Fibroblast of skin of right biceps (primary cell): ENCODE measurements around the gene RFT1.
A peak's percentile ranks its signal among the peaks of the same experiment; 100 is the strongest.

ENCODE experiments used
- DNase-seq: peaks from one replicate; pipeline ENCODE4 v3.0.0-alpha.2; 2013

RFT1 gene

GRCh38 chr3:53122933-53123305, 7.3 kb downstream of the RFT1 start:
- DNase-seq = no peak

GRCh38 chr3:53122255-53122932, 7.8 kb downstream of the RFT1 start:
- no peak for DNase-seq

DNA sequence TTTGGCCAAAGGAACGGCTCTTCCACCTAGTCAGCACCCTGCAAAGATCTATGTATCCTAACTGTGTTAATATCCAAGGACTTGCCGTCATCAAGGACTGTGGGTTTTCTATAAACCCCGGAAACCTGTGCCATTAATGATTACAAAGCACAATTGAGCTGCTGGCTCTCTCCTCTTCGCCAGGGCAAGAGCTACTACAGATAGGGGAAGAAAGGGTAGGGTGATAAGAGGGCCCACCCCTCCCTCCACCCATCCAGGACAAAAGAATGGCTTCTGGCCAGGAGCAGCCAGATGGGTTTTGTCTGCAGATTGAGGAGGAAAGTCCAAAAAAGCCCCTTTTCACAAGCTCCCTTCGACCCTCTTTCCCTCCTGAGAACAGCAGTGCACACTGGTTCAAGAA, 9.9 kb downstream of the RFT1 start:
- DNase-seq = no peak

DNA sequence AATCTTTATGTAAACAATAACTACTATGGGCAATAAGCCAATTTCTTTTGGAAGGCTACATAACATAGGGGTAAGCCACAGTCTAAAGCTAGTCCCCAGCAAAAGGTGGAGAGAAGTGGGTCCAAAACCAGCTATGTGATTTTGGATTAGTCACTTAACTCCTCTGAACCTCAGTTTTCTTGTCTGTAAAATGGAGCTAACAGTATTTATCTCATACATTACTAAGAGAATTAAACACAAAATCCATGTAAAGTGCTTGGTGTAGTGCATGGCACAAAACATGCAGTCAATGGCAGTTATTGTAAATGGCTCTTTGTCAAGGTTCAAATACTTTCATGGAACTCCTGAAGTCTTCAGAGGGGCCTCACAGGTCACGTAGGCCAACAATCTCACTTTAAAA, 13.3 kb downstream of the RFT1 start:
- no peak for DNase-seq

DNA sequence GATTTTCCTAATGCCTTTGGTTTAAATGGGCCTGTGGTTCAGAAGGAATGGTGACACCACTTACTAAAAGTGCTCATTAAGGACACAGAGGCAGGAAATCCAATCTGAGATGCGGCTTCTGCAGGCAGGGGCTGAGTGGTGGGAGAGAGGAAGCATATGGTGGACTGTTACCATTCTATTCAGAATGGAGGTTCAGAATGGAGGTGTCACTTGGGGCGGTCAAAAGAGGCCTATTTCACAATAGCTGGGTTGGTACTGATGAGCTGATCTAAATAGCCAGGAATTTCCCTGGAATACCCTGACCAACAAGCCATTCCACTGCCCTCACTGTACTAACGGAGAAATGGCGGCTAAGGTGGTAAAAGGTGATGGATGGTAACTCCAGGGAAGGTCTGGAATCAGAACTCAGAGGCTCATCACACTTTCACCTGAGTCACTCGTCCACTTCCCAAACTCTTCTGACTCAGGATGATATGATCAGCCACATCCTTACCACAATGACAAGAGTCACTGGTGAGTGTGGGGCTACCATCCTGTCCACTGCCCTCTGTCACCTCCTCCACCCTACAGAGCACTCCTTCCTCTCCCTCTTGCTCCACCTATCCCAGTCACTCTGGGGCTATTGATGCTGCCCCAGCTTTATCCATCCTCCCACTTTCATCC, 15.7 kb downstream of the RFT1 start:
- peak; percentile 41 for DNase-seq

DNA sequence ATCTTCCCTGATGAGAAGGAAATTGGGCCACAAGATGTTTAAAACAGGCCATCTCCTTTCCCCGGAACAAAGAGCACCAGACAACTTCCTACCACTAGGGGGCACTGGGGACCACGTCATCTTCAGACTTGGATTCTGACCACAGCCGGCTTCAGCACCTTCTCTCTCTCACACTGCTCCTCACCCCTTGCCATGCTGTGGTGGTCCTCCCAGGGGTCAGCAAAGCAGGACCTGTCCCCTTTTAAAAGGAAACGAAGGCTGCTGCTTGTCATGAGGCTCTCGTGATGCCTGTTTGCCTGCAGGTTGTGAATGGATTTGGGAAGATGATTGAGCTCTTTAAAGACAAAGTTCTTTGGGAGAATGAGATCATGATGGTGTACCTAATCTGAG, 16.2 kb downstream of the RFT1 start:
- DNase-seq = peak; percentile 71

GRCh38 chr3:53113293-53114010, 16.8 kb downstream of the RFT1 start:
- DNase-seq = no peak

GRCh38 chr3:53111822-53112221, 18.4 kb downstream of the RFT1 start:
- DNase-seq = no peak

DNA sequence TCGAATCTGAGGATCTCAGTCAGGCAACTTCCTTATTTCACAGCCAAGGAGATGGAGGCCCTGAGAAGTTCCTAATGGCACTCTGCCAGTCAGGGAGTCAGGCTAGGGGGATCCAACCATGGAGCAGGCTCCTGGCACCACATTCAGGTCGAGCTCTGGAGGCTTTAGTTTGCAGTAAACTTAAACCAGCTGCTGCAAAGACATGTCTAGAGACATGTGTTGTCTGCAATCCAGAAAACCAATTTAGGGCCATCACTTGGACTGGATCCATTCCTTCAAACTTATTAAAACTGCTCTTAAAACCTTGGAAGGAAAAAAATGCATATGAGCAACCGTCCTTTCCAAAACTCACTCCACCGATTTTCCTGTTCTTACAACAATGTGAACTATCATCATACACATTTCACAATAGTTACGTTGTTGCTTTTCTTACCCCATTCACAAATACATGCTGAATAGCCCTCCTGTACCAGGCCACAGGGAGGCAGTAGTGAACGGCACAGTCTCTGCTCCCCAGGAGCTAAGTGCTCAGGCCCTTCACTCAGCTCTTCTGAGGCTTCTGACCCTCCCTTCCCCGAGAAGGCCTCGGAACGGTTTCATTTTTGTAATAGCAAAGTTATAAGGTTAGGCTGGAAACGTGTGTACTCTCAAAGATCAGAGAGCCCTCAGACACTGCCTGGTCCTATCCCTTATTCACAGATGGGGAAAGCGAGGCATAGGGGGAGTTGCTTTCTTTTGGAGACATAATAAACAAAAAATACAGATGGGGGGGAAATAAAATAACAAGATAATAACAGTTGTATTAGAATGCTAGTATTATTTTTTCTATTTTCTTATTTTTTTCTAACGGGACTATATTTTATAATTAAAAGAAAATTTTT, 20.1 kb downstream of the RFT1 start:
- peak; percentile 62 for DNase-seq

DNA sequence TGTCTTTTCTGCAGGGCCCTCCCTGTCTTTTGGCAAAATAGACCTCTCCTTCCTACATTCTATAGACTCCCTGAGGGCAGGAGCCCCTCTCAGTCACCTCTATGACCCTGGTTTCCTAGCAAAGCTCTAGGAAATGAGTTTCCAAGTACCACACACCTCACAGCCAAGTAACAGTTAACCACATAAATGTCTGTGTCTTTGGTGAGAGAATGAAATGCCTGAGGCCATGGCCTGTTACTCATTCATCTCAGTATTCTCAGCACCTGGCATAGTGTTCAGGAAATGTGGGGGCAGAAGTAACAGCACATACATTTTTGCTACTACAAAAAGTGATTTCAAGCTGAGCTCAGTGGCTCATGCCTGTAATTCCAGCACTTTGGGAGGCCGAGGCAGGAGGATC, 21.0 kb downstream of the RFT1 start:
- peak; percentile 66 for DNase-seq

DNA sequence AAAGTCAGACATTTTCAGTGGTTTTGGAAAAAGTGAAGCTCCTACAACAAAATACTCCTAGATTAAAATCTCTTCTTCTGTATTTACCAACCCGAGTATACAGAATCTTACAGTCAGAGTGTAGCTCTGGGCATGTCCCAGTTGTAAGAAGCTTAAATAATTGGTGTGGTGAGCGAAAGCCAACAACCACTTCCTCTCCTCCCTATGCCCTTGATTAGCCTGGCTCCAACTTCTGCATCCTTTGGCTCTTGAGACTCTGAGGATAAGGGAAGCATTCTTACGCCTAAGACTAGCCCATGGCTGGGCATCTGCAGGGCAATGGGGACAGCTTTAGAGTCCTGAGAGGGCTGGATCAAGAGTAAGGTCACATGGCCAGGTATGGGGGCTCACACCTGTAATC, 25.5 kb downstream of the RFT1 start:
- DNase-seq = no peak

DNA sequence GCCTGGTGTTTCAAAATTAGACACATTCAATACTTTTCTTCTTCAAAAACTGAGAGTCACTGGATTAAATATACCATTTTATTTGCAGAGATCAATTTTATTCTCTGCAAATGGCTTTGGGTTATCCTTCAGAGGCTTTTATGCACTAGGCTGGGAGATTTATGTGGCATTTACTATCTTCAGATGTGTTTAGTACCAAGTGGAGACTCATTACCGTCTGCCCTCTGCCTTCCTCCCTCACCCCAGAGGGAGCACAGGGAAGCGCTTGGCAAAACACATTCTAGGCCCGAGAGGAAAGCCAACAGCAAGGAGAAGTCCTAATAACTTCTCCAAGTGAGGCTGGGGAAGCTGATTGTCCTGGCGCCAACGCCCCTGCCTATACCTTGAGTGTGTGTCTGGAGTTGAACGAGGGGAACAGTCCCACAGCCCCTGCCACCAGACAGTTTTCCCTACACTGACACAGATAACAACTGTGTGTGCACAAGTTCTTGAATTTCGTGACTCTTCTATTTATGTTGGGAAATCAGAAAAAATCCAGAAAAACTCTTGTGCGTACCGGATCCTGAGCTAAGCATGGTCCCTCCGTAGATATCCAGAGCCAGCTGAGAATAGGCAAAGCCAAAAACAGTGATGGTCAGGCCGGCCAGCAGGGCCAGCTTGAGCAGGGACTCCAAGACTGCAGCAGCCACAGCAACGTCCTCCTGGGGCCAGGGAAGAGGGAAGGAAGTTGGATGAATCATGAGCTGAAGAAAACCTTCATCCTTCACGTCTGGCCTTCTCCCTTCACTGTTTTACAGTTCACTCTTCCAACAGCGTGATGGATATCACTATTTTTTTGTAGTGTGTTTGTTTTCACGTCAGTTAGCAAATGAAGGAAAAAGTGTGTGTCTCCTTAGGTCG, 26.6 kb downstream of the RFT1 start:
- no peak for DNase-seq

- no peak for DNase-seq
Observed at GRCh38 chr3:53102601-53103147, 27.6 kb downstream of the RFT1 start.

- no peak for DNase-seq
Observed at GRCh38 chr3:53101956-53102355, 28.3 kb downstream of the RFT1 start.

- DNase-seq = no peak
Observed at GRCh38 chr3:53100818-53101466, 29.3 kb downstream of the RFT1 start.

- DNase-seq = no peak
Observed at GRCh38 chr3:53097887-53098286, 32.3 kb downstream of the RFT1 start.

- no peak for DNase-seq
Observed at GRCh38 chr3:53092942-53093341, 37.3 kb downstream of the RFT1 start.

GRCh38 chr3:53092216-53092615, 38.0 kb downstream of the RFT1 start:
- DNase-seq = no peak

- no peak for DNase-seq
Observed at GRCh38 chr3:53091011-53091410, 39.2 kb downstream of the RFT1 start.

DNA sequence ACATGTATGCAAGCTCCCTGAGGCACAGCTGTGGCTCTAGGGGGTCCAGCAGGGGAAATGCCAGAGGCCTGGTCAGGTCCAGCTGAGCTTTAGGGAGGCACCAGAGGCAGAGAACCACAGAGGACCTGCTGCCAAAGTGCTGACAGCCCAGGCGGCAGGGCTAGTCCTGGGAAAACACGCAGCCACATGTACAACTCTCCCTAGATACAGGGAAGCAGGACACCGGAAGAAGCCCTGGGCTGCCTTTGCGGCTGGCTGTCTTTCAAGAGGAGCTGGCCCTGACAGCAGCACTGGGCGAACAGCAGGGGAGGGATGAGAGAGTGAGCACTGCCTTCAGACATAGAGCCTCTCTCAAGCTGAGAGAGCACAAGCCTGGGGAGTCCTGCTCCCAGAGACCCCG, 40.7 kb downstream of the RFT1 start:
- DNase-seq = no peak

DNA sequence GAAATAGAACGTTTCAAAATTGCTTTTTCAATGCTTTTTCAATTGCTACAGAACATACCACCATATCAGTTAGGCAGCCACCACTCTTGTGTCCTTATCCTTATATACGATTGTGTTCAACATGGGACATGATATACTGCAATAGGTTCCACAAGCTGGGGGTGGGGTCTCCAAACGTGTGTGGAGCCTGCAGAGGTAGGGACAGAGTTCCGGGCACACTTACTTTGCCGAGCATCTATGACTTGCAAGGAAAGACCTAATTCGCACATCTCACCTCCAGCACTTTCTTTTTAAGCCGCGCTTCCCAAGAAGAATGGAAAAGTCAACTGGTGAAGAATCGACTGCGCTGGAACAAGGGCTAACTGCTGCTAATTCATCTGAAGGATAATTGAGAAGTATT, 44.8 kb downstream of the RFT1 start:
- no peak for DNase-seq
